Activated CD4-positive, alpha-beta memory T cell treated with anti-CD3 and anti-CD28 coated beads, Interleukin-2, amount 10 ng/mL, durations not matched to agents 7 days and 5 days (primary cell): ENCODE results near the gene RUBCN. TPM values are rescaled to one million over a fixed set of nuclear protein-coding genes. Genes with fewer than 3 reads are reported as not detected.
A peak's percentile ranks its signal among the peaks of the same experiment; 100 is the strongest.

Experiments
- CTCF ChIA-PET: fragments of 350-600 bp; sonication (Branson Sonifier 250); formaldehyde crosslinking; loops from one replicate; lab custom pipeline; 2021; ENCODE audit warnings: antibody characterized with exemption, inconsistent platforms; lab: Charles Lee
- POLR2A ChIA-PET: fragments of 350-600 bp; sonication (Branson Sonifier 250); formaldehyde crosslinking; loops from one replicate; lab custom pipeline; 2021; ENCODE audit warnings: antibody characterized with exemption; lab: Charles Lee
- DNase-seq: peaks from one replicate; pipeline ENCODE4 v3.0.0-alpha.2; 2020
- H3K27ac Mint-ChIP-seq: one replicate; pipeline ENCODE4 v1.8.0; 2021; ENCODE audit warnings: mild to moderate bottlenecking, mixed read lengths
- H3K27me3 Mint-ChIP-seq: one replicate; pipeline ENCODE4 v1.8.0; 2021; ENCODE audit warnings: mixed read lengths
- H3K36me3 Mint-ChIP-seq: one replicate; pipeline ENCODE4 v1.8.0; 2021; ENCODE audit warnings: low read depth, mixed read lengths
- H3K4me1 Mint-ChIP-seq: one replicate; pipeline ENCODE4 v1.8.0; 2021; ENCODE audit warnings: mixed read lengths
- H3K4me3 Mint-ChIP-seq: one replicate; pipeline ENCODE4 v1.8.0; 2021; ENCODE audit warnings: mild to moderate bottlenecking, mixed read lengths
- H3K9me3 Mint-ChIP-seq: one replicate; pipeline ENCODE4 v1.8.0; 2021; ENCODE audit warnings: mixed read lengths
- total RNA-seq, 2 experiments: library from RNA; stranded (reverse); gene quantifications; one replicate each; pipeline ENCODE4 v1.2.3, GENCODE V29; 2021

The RUBCN gene
- total RNA-seq, 2 experiments from 2014 or later = 46.8 to 47.4 TPM

DNA sequence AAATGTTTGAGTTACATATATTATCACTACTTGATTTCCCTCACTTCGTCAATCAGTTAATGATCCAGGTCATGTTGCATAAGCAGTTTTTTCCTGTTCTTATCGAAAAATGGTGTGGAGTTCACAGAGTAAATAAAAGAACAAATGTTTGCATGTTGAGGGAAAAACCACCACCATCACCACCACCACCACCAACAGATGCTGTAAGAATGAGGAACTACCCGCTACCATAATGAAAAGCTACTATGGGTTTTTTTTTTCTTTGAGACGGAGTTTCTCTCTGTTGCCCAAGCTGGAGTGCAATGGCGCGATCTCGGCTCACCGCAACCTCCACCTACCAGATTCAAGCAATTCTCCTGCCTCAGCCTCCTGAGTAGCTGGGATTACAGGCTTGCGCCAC lies 27.6 kb downstream of the RUBCN start:
- Mint-ChIP-seq H3K36me3 (peaks cover 26% of the 10 kb centered on the region), H3K27ac (no peak overlapping the region), H3K4me1 (peaks cover 28% of the 10 kb centered on the region), H3K4me3 (no peak overlapping the region), H3K9me3 (no peaks in the 10 kb centered on the region), H3K27me3 (no peaks in the 10 kb centered on the region)
- CTCF ChIA-PET = no interaction called here
- no peak for DNase-seq
- POLR2A ChIA-PET = no interaction called here

GRCh38 chr3:197706658-197707057 lies 30.0 kb downstream of the RUBCN start:
- Mint-ChIP-seq H3K36me3 (peaks cover 32% of the 10 kb centered on the region), H3K9me3 (no peaks in the 10 kb centered on the region), H3K4me3 (no peak overlapping the region), H3K4me1 (peaks cover 10% of the 10 kb centered on the region), H3K27me3 (no peaks in the 10 kb centered on the region), H3K27ac (no peak overlapping the region)
- ChIA-PET CTCF (interaction anchor here (1.7 kb wide), 1 partner anchor 17 kb away, joined by 5 read pairs; no protein-coding TSS in a partner anchor), POLR2A (no interaction called here)
- DNase-seq = no peak

- POLR2A ChIA-PET = interaction anchor here (2.1 kb wide), 1 partner anchor 10 kb away, joined by 5 read pairs; no protein-coding TSS in a partner anchor
- CTCF ChIA-PET = no interaction called here
- no peak overlapping the region for H3K27ac Mint-ChIP-seq
- DNase-seq = no peak
- no peaks in the 10 kb centered on the region for H3K27me3 Mint-ChIP-seq
- no peak overlapping the region for H3K4me3 Mint-ChIP-seq
- no peaks in the 10 kb centered on the region for H3K9me3 Mint-ChIP-seq
- H3K4me1 Mint-ChIP-seq = peaks cover 2% of the 10 kb centered on the region
- H3K36me3 Mint-ChIP-seq = peaks cover 69% of the 10 kb centered on the region
These were observed 34.9 kb downstream of the RUBCN start for GRCh38 chr3:197701841-197702240.

DNA sequence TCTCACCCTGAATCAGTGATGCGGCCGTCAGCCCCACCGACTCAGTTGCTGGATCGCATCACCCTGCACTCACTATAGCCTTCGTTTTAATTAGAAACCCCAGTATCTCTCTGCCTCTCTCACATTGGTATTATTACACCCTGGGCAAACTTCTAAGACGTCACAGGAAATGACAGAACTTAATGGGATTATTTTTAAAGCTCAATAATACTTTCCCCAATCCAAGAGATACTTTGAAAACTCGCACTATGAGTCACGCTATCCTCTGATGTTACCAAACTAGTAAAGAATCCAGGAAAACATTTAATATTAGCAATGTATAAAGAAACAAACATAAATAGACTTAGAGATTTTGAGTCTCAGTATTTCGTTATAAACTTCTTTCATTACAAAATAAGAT lies 36.6 kb downstream of the RUBCN start:
- POLR2A ChIA-PET = no interaction called here
- no peaks in the 10 kb centered on the region for H3K9me3 Mint-ChIP-seq

GRCh38 chr3:197697355-197697754 lies 39.3 kb downstream of the RUBCN start:
- H3K27ac Mint-ChIP-seq = no peak overlapping the region
- no peak for DNase-seq
- peaks cover 73% of the 10 kb centered on the region for H3K36me3 Mint-ChIP-seq
- no peaks in the 10 kb centered on the region for H3K9me3 Mint-ChIP-seq
- no peaks in the 10 kb centered on the region for H3K27me3 Mint-ChIP-seq
- ChIA-PET POLR2A (no interaction called here), CTCF (no interaction called here)
- peaks cover 7% of the 10 kb centered on the region for H3K4me1 Mint-ChIP-seq
- no peak overlapping the region for H3K4me3 Mint-ChIP-seq

More for the DNA sequence above, 36.6 kb downstream of the RUBCN start:
- Mint-ChIP-seq H3K4me1 (no peaks in the 10 kb centered on the region), H3K27me3 (no peaks in the 10 kb centered on the region), H3K27ac (no peak overlapping the region), H3K4me3 (no peak overlapping the region), H3K36me3 (peaks cover 72% of the 10 kb centered on the region)
- CTCF ChIA-PET = no interaction called here
- DNase-seq = no peak

GRCh38 chr3:197694251-197694650 lies 42.5 kb downstream of the RUBCN start:
- Mint-ChIP-seq H3K4me3 (no peak overlapping the region), H3K36me3 (peaks cover 71% of the 10 kb centered on the region), H3K27ac (no peak overlapping the region), H3K27me3 (no peaks in the 10 kb centered on the region), H3K4me1 (peaks cover 7% of the 10 kb centered on the region), H3K9me3 (no peaks in the 10 kb centered on the region)
- ChIA-PET CTCF (no interaction called here), POLR2A (no interaction called here)
- DNase-seq = no peak

DNA sequence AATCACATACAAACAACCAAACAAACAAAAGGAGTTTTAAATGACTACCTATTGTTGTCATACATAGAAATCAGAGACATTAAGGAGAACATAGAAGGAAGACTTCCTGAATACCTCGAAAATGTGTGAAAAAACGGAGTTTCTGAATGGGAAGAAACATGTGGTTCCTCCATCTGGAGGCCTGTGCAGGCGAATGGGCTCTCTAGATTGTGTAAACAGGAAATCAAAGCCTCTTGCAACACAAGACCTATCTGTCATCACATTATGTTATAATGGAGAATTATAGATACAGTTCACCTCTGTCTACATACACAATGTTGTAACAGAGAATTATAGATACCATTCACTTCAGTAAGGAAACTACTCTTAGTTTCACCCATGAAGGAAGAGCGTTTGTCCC lies 44.1 kb downstream of the RUBCN start:
- ChIA-PET CTCF (interaction anchor here (1.3 kb wide), 1 partner anchor 20 kb away, joined by 4 read pairs; no protein-coding TSS in a partner anchor), POLR2A (no interaction called here)
- Mint-ChIP-seq H3K27ac (peak overlapping the region; percentile 56), H3K27me3 (no peaks in the 10 kb centered on the region), H3K4me1 (peaks cover 7% of the 10 kb centered on the region), H3K4me3 (no peak overlapping the region), H3K36me3 (peaks cover 69% of the 10 kb centered on the region), H3K9me3 (no peaks in the 10 kb centered on the region)
- no peak for DNase-seq

- Mint-ChIP-seq H3K9me3 (no peaks in the 10 kb centered on the region), H3K4me1 (peaks cover 13% of the 10 kb centered on the region), H3K36me3 (peaks cover 63% of the 10 kb centered on the region), H3K27me3 (no peaks in the 10 kb centered on the region), H3K4me3 (no peak overlapping the region), H3K27ac (no peak overlapping the region)
- POLR2A ChIA-PET = no interaction called here
- CTCF ChIA-PET = no interaction called here
- DNase-seq = no peak
These were observed 46.0 kb downstream of the RUBCN start for GRCh38 chr3:197690754-197691153.

GRCh38 chr3:197687570-197687969 lies 49.1 kb downstream of the RUBCN start:
- no peak for DNase-seq
- Mint-ChIP-seq H3K4me1 (peaks cover 11% of the 10 kb centered on the region), H3K27me3 (no peaks in the 10 kb centered on the region), H3K9me3 (no peaks in the 10 kb centered on the region), H3K27ac (no peak overlapping the region), H3K4me3 (no peak overlapping the region), H3K36me3 (peaks cover 53% of the 10 kb centered on the region)
- ChIA-PET POLR2A (no interaction called here), CTCF (no interaction called here)

DNA sequence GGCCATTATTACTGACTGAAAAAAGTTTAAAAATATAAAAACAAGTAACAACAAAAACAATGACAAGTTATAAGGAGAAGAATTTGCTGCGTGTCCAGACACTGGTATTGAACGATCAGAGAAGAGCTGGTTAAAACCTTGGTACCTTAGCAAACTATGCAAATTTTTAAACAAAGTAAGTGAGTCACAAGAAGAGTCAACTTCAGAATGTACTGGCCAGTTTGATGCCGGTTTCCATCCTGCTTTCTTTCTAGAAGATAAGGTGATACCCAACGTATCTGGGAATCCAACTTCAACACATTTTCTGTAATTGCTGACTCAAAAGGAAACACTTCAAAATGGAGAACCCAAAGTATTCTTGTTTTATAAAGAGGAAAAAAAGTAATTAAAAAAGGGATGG lies 49.8 kb downstream of the RUBCN start:
- Mint-ChIP-seq H3K9me3 (no peaks in the 10 kb centered on the region), H3K4me1 (peaks cover 8% of the 10 kb centered on the region), H3K27me3 (no peaks in the 10 kb centered on the region), H3K36me3 (peaks cover 54% of the 10 kb centered on the region), H3K4me3 (no peak overlapping the region), H3K27ac (no peak overlapping the region)
- POLR2A ChIA-PET = no interaction called here
- DNase-seq = no peak
- CTCF ChIA-PET = no interaction called here

GRCh38 chr3:197685546-197685945 lies 51.2 kb downstream of the RUBCN start:
- Mint-ChIP-seq H3K27ac (no peak overlapping the region), H3K27me3 (no peaks in the 10 kb centered on the region), H3K4me3 (no peak overlapping the region), H3K9me3 (peaks cover 1% of the 10 kb centered on the region), H3K4me1 (peaks cover 8% of the 10 kb centered on the region), H3K36me3 (peaks cover 56% of the 10 kb centered on the region)
- ChIA-PET CTCF (no interaction called here), POLR2A (no interaction called here)
- DNase-seq = no peak

DNA sequence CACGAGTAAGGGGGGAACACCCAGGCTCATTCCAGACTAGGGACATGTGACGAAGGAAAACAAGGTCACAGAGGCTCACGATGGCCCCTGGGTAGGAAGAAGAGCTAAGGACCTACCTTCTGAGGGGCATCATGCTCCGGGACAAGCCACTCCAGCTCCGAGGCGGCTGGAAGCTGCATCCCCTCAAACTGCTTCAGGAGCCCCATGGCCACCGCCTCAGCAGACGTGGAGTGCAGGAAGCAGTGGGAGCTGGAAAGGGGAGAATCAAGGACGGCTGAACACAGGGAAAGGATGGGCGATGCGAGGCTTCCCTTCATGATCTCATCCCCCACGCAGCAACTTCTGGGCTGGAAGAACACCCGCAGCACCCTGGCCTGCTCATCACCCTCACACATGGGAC lies 53.5 kb downstream of the RUBCN start:
- H3K27me3 Mint-ChIP-seq = no peaks in the 10 kb centered on the region
- no peak overlapping the region for H3K27ac Mint-ChIP-seq
- no peak overlapping the region for H3K4me3 Mint-ChIP-seq
- CTCF ChIA-PET = interaction anchor here (0.9 kb wide), 1 partner anchor 84 kb away, joined by 3 read pairs; no protein-coding TSS in a partner anchor
- DNase-seq = no peak
- peaks cover 7% of the 10 kb centered on the region for H3K9me3 Mint-ChIP-seq
- peaks cover 8% of the 10 kb centered on the region for H3K4me1 Mint-ChIP-seq
- peaks cover 56% of the 10 kb centered on the region for H3K36me3 Mint-ChIP-seq
- POLR2A ChIA-PET = interaction anchor here (1.1 kb wide), 1 partner anchor 53 kb away, joined by 4 read pairs; no protein-coding TSS in a partner anchor

DNA sequence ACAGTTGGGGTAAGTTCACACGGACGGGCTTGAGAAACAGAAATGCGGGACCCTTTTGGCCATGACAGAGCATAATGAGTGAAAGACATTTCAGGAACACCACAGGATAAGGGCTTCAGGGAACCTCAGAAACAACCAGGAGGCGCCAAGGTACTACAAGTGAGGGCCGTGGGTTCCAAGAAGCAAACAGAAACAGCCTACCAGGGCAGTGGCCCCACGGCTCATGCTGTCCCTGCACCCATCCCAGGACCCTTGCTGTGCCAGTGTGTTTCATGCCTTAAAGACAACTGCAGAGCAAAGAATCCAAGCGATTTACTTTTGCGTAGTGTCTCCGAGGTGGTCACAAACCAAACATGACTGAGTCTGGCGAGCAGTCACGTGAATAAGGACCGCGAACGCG lies 54.0 kb downstream of the RUBCN start:
- H3K27me3 Mint-ChIP-seq = no peaks in the 10 kb centered on the region
- peaks cover 10% of the 10 kb centered on the region for H3K9me3 Mint-ChIP-seq
- peaks cover 8% of the 10 kb centered on the region for H3K4me1 Mint-ChIP-seq
- no peak for DNase-seq
- POLR2A ChIA-PET = no interaction called here
- H3K36me3 Mint-ChIP-seq = peaks cover 56% of the 10 kb centered on the region
- no peak overlapping the region for H3K27ac Mint-ChIP-seq
- no peak overlapping the region for H3K4me3 Mint-ChIP-seq
- CTCF ChIA-PET = no interaction called here

DNA sequence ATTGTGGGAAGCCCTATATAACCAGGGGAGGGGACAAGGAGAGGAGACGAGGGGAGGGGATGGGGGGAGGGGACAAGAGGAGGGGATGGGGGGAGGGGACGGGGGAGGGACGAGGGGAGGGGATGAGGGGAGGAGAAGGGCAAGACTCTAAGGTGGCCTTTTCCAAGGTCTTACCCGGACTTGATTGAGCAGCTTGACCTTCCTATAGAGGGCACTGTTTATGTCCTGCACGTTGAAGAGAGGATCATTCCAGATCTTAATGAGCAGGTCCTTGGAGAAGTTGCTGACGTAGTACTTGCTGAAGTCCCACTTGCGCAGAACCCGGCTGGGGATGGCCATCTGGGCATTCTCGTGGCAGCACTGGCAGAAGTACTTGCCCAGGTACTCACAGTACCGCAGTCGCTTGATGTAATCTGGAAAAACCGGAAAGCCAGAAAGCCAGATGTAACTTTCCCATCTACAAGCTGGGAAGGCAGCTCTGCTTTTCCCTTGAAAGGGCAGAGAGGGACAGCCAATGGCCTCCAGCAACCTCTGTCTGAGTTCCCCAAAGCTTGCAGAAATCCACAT lies 55.7 kb downstream of the RUBCN start:
- H3K27ac Mint-ChIP-seq = no peak overlapping the region
- CTCF ChIA-PET = no interaction called here
- peaks cover 10% of the 10 kb centered on the region for H3K9me3 Mint-ChIP-seq

More for the DNA sequence above, 55.7 kb downstream of the RUBCN start:
- POLR2A ChIA-PET = no interaction called here
- H3K36me3 Mint-ChIP-seq = peaks cover 56% of the 10 kb centered on the region
- DNase-seq = no peak
- no peaks in the 10 kb centered on the region for H3K27me3 Mint-ChIP-seq
- H3K4me3 Mint-ChIP-seq = no peak overlapping the region
- peaks cover 2% of the 10 kb centered on the region for H3K4me1 Mint-ChIP-seq
